Measurements from ENCODE around the gene RAB11FIP4.

GRCh38 chr17:31575043-31575442 is 183.6 kb downstream of the RAB11FIP4 start:
- TF ChIP-seq, protein P1, sequence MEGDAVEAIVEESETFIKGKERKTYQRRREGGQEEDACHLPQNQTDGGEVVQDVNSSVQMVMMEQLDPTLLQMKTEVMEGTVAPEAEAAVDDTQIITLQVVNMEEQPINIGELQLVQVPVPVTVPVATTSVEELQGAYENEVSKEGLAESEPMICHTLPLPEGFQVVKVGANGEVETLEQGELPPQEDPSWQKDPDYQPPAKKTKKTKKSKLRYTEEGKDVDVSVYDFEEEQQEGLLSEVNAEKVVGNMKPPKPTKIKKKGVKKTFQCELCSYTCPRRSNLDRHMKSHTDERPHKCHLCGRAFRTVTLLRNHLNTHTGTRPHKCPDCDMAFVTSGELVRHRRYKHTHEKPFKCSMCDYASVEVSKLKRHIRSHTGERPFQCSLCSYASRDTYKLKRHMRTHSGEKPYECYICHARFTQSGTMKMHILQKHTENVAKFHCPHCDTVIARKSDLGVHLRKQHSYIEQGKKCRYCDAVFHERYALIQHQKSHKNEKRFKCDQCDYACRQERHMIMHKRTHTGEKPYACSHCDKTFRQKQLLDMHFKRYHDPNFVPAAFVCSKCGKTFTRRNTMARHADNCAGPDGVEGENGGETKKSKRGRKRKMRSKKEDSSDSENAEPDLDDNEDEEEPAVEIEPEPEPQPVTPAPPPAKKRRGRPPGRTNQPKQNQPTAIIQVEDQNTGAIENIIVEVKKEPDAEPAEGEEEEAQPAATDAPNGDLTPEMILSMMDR (IDR thresholded peaks at IDR 0.05; ENCODE audit: low read depth, low read length, poor library complexity, severe bottlenecking) = no peak
- no peak for TF ChIP-seq EZH2phosphoT487 (IDR thresholded peaks at IDR 0.05; ENCODE audit: borderline replicate concordance, low read length)
